HepG2 (cell line): ENCODE measurements around the gene NR2C1. TPM values are rescaled to one million over a fixed set of nuclear protein-coding genes. Genes with fewer than 3 reads are reported as not detected.

Source experiments
- ATAC-seq: fragments of 200-7000 bp; cut with Tn5 transposase; 3 replicates; pipeline ENCODE4 v1.9.1; 2020; ENCODE audit warnings: mild to moderate bottlenecking, moderate library complexity
- Bru-seq: library from RNA; stranded (reverse); fragments of 400-500 nt; gene quantifications from one replicate; lab custom pipeline; 2021; lab: Mats Ljungman, UMichigan
- BruChase-seq, 2 experiments: library from RNA; stranded (reverse); fragments of 400-500 nt; gene quantifications; one replicate each; lab custom pipeline; 2021; lab: Mats Ljungman, UMichigan
- BruUV-seq: library from RNA; stranded (reverse); fragments of 400-500 nt; replicated peaks from 2 replicates; lab custom pipeline; 2021; lab: Mats Ljungman, UMichigan
- CTCF ChIA-PET: fragments of 300-600 bp; formaldehyde crosslinking; extraction: SDS; loops from one replicate; lab custom pipeline; 2021; ENCODE audit warnings: low total read pairs, inconsistent platforms, low intra/inter-chr PET ratio; lab: Yijun Ruan, JAX
- POLR2A ChIA-PET: fragments of 350-600 bp; sonication (Branson Sonifier 250); formaldehyde crosslinking; loops from one replicate; lab custom pipeline; 2020; ENCODE audit warnings: antibody characterized with exemption, inconsistent platforms; lab: Yijun Ruan, JAX
- DNase-seq: peaks from one replicate; pipeline ENCODE4 v3.0.0-alpha.2; 2015; ENCODE audit warnings: low spot score
- FAIRE-seq: peaks from 3 replicates; lab custom pipeline; 2011; peaks lifted over from hg19 to GRCh38; lab: Jason Lieb, UNC
- H2AFZ ChIP-seq: one replicate; pipeline ENCODE4 v1.6.1; 2011; ENCODE audit warnings: low read length, inconsistent platforms
- H3K27ac ChIP-seq: fragments of 300-600 bp; 3 replicates; pipeline ENCODE4 v1.8.0; 2011; ENCODE audit warnings: mixed run types, mild to moderate bottlenecking, mixed read lengths, low read length, inconsistent platforms; ENCODE audit not compliant: insufficient read depth; ENCODE audit errors: extremely low read length
- H3K27me3 ChIP-seq, 2 experiments: fragments of 200-600 bp in 1 of 2; 2 replicates in 1 of 2; 3 replicates in 1 of 2; pipeline versions ENCODE4 v1.6.0 to v1.8.0; 2011; ENCODE audit warnings: low read length in 2 of 2, mild to moderate bottlenecking in 2 of 2, moderate library complexity in 2 of 2, inconsistent platforms in 1 of 2; ENCODE audit not compliant: insufficient read depth in 2 of 2, control insufficient read depth in 1 of 2
- H3K36me3 ChIP-seq, 2 experiments: fragments of 200-600 bp in 1 of 2; replicated peaks in 1 of 2; 2 replicates in 1 of 2; 3 replicates in 1 of 2; pipeline versions ENCODE4 v1.5.1 to v1.8.0; 2011; ENCODE audit warnings: low read length in 2 of 2, inconsistent platforms in 1 of 2; ENCODE audit not compliant: insufficient read depth in 2 of 2, control insufficient read depth in 1 of 2
- H3K4me1 ChIP-seq: 2 replicates; pipeline ENCODE4 v1.5.1; 2012; ENCODE audit warnings: low read length, inconsistent platforms; ENCODE audit not compliant: insufficient read depth
- H3K4me2 ChIP-seq: 2 replicates; pipeline ENCODE4 v1.6.0; 2011; ENCODE audit warnings: low read depth, low read length, inconsistent platforms
- H3K4me3 ChIP-seq, 3 experiments: fragments of 200-600 bp in 1 of 3; sonication (generic), shearing (Covaris generic) in 1 of 3; replicated peaks in 1 of 3; 2 replicates each; pipeline ENCODE4 v1.5.1; 2011 to 2016; ENCODE audit warnings: low read length in 3 of 3, inconsistent platforms in 2 of 3, low read depth in 2 of 3, mild to moderate bottlenecking in 2 of 3, control low read depth in 1 of 3, mixed read lengths in 1 of 3; ENCODE audit not compliant: insufficient read depth in 1 of 3
- H3K79me2 ChIP-seq: one replicate; pipeline ENCODE4 v1.6.1; 2011; ENCODE audit warnings: low read length, inconsistent platforms; ENCODE audit not compliant: insufficient read depth
- H3K9ac ChIP-seq: 2 replicates; pipeline ENCODE4 v1.6.0; 2011; ENCODE audit warnings: mild to moderate bottlenecking, low read depth, low read length, inconsistent platforms; ENCODE audit not compliant: insufficient read depth
- H3K9me3 ChIP-seq: 2 replicates; pipeline ENCODE4 v1.5.1; 2012; ENCODE audit warnings: mild to moderate bottlenecking, low read length
- H4K20me1 ChIP-seq: 2 replicates; pipeline ENCODE4 v1.6.0; 2011; ENCODE audit warnings: inconsistent platforms, mild to moderate bottlenecking, low read length, moderate library complexity; ENCODE audit not compliant: insufficient read depth
- ASH2L ChIP-seq: fragments of 300-600, 200-600 bp; sonication (generic); IDR thresholded peaks from 2 replicates; pipeline ENCODE4 v1.7.0; 2017; ENCODE audit warnings: low read depth, mild to moderate bottlenecking, moderate library complexity, mixed read lengths, low read length; ENCODE audit not compliant: insufficient read length
- HNRNPLL ChIP-seq: fragments of 200-400 bp; formaldehyde crosslinking; IDR thresholded peaks from 2 replicates; pipeline ENCODE4 v1.6.1; 2017; ENCODE audit warnings: mild to moderate bottlenecking, low read depth, low read length; ENCODE audit not compliant: poor library complexity, severe bottlenecking
- ISL2 ChIP-seq: sonication (generic); formaldehyde crosslinking; IDR thresholded peaks from 2 replicates; pipeline ENCODE4 v1.5.0; 2020; ENCODE audit warnings: missing genetic modification reagents
- KLF12 ChIP-seq: sonication (generic); formaldehyde crosslinking; IDR thresholded peaks from 2 replicates; pipeline ENCODE4 v1.4.0; 2020; ENCODE audit warnings: missing genetic modification reagents, borderline replicate concordance
- MED8 ChIP-seq: sonication (generic); formaldehyde crosslinking; IDR thresholded peaks from 2 replicates; pipeline ENCODE4 v1.8.1; 2023; ENCODE audit warnings: mild to moderate bottlenecking, missing genetic modification reagents; ENCODE audit not compliant: insufficient replicate concordance
- RXRA ChIP-seq: sonication (generic); formaldehyde crosslinking; IDR thresholded peaks from 2 replicates; pipeline ENCODE4 v1.5.1; 2020; ENCODE audit warnings: missing genetic modification reagents
- SKI ChIP-seq: fragments of 450-650 bp; IDR thresholded peaks from one replicate; pipeline ENCODE4 v1.6.1; 2018; ENCODE audit warnings: mild to moderate bottlenecking; ENCODE audit not compliant: partially characterized antibody
- ZNF124 ChIP-seq: sonication (generic); formaldehyde crosslinking; IDR thresholded peaks from 2 replicates; pipeline ENCODE4 v1.4.0; 2020; ENCODE audit warnings: missing genetic modification reagents
- ZNF230 ChIP-seq: sonication (generic); formaldehyde crosslinking; IDR thresholded peaks from 2 replicates; pipeline ENCODE4 v1.4.0; 2020; ENCODE audit warnings: mild to moderate bottlenecking, missing genetic modification reagents
- ZNF367 ChIP-seq: sonication (generic); formaldehyde crosslinking; IDR thresholded peaks from 2 replicates; pipeline ENCODE4 v1.4.0; 2020; ENCODE audit warnings: missing genetic modification reagents, borderline replicate concordance
- ZNF703 ChIP-seq: sonication (generic); formaldehyde crosslinking; IDR thresholded peaks from 2 replicates; pipeline ENCODE4 v1.5.1; 2020; ENCODE audit warnings: missing genetic modification reagents, mild to moderate bottlenecking, moderate library complexity, borderline replicate concordance
- WGBS: methylation state at CpG from one replicate; pipeline ENCODE4 v1.1.6; 2017; ENCODE audit warnings: low lambda C conversion rate; 5-methylcytosine and 5-hydroxymethylcytosine counted together
- in situ Hi-C: cut with HindIII; loops from 2 replicates; pipeline ENCODE4 v1.10.0; 2017; ENCODE audit warnings: low pct_unique_long_range_greater_than_20kb; ENCODE audit not compliant: extremely low pct_ligation_motif_present
- intact Hi-C: fragments of 100-400 bp; cut with micrococcal nuclease; formaldehyde crosslinking; loops from one replicate; pipeline ENCODE4 v1.10.0; 2022; ENCODE audit not compliant: unreplicated experiment
- long read RNA-seq, 2 experiments: library from RNA in 1 of 2; library from polyadenylated mRNA in 1 of 2; stranded (forward) in 1 of 2; unstranded in 1 of 2; transcript quantifications; one replicate each; pipeline ENCODE4 v2.0.0, GENCODE V29; 2019 to 2022
- polyA minus RNA-seq, 3 experiments: library from RNA; depleted of rRNA, polyadenylated mRNA; stranded (reverse); fragments of >200 nt; gene quantifications; 2 replicates each; pipeline ENCODE4 v1.2.3, GENCODE V29; 2011; ENCODE audit warnings: low replicate concordance in 1 of 3
- polyA plus RNA-seq, 8 experiments: library from polyadenylated mRNA; depleted of rRNA in 3 of 8; stranded (reverse) in 7 of 8; unstranded in 1 of 8; fragments of >200 nt; fragmentation: Illumina TruSeq in 4 of 8; extraction: Trizol in 4 of 8; gene quantifications; 2 replicates each; pipeline versions ENCODE4 v1.2.1 to v1.2.3, GENCODE V29; 2011 to 2016; ENCODE audit warnings: low read depth in 4 of 8, missing spikeins in 1 of 8, mixed read lengths in 1 of 8; ENCODE audit not compliant: insufficient read depth in 1 of 8
- total RNA-seq, 5 experiments: library from RNA; depleted of rRNA; stranded (reverse); fragments of >200 nt; fragmentation: Illumina TruSeq; extraction: Trizol; gene quantifications; 2 replicates each; pipeline ENCODE4 v1.2.3, GENCODE V29; 2016; ENCODE audit warnings: low read depth in 1 of 5
- TF ChIP-seq, protein P1 (sequence below): sonication (generic); IDR thresholded peaks from 2 replicates; pipeline ENCODE4 v1.6.1; 2016; ENCODE audit warnings: low read depth, borderline replicate concordance
- TF ChIP-seq, protein P2 (sequence below): sonication (generic); formaldehyde crosslinking; IDR thresholded peaks from 2 replicates; pipeline ENCODE4 v1.9.0; 2021; ENCODE audit warnings: missing genetic modification reagents, mild to moderate bottlenecking, borderline replicate concordance

Gene NR2C1
- total RNA-seq (2016; rRNA removed; fragmentation: Illumina TruSeq; extraction: Trizol) (22.4 and 38.0 TPM in 2 replicates), polyA plus RNA-seq (2011; rRNA removed) (51.9 and 70.8 TPM in 2 replicates), polyA minus RNA-seq (2011; rRNA and poly(A)+ RNA removed; ENCODE audit: low replicate concordance) (11.6 and 19.3 TPM in 2 replicates), Bru-seq, nascent RNA (percentile 76 among the genes with signal in this experiment), BruChase-seq, experiment 1, labeled RNA remaining after a 6-hour chase (percentile 81 among the genes with signal in this experiment), BruChase-seq, experiment 2, labeled RNA remaining after a 2-hour chase (percentile 80 among the genes with signal in this experiment)
- 9.2 and 13.5 TPM in 2 replicates for total RNA-seq (2016; cell fraction: cytosol; rRNA removed; fragmentation: Illumina TruSeq; extraction: Trizol; ENCODE audit: low read depth)
- total RNA-seq (2016; cell fraction: insoluble cytoplasmic fraction; rRNA removed; fragmentation: Illumina TruSeq; extraction: Trizol), result 22.1 and 42.2 TPM in 2 replicates
- total RNA-seq (2016; cell fraction: membrane; rRNA removed; fragmentation: Illumina TruSeq; extraction: Trizol), result 16.3 and 20.0 TPM in 2 replicates
- 76.0 and 92.9 TPM in 2 replicates for total RNA-seq (2016; cell fraction: nucleus; rRNA removed; fragmentation: Illumina TruSeq; extraction: Trizol)
- polyA plus RNA-seq (2011; cell fraction: cytosol; rRNA removed), result 7.6 and 9.8 TPM in 2 replicates
- polyA plus RNA-seq (2011; cell fraction: nucleus; rRNA removed), result 162 and 180 TPM in 2 replicates
- polyA plus RNA-seq (2012), result 33.8 and 37.1 TPM in 2 replicates
- 4.2 and 5.3 TPM in 2 replicates for polyA plus RNA-seq (2016; cell fraction: cytosol; fragmentation: Illumina TruSeq; extraction: Trizol; ENCODE audit: low read depth)
- 23.4 and 31.6 TPM in 2 replicates for polyA plus RNA-seq (2016; cell fraction: insoluble cytoplasmic fraction; fragmentation: Illumina TruSeq; extraction: Trizol; ENCODE audit: low read depth)
- 9.1 and 10.3 TPM in 2 replicates for polyA plus RNA-seq (2016; cell fraction: membrane; fragmentation: Illumina TruSeq; extraction: Trizol; ENCODE audit: low read depth)
- 171 and 181 TPM in 2 replicates for polyA plus RNA-seq (2016; cell fraction: nucleus; fragmentation: Illumina TruSeq; extraction: Trizol; ENCODE audit: insufficient read depth, low read depth)
- 8.0 and 12.1 TPM in 2 replicates for polyA minus RNA-seq (2011; cell fraction: cytosol; rRNA and poly(A)+ RNA removed)
- polyA minus RNA-seq (2011; cell fraction: nucleus; rRNA and poly(A)+ RNA removed), result 93.5 and 96.8 TPM in 2 replicates
- long read RNA-seq, experiment 1, full-length matches to known transcripts, result 4 of 8 reads
- long read RNA-seq, experiment 1, partial matches to known transcripts, result 1 of 8 reads
- long read RNA-seq, experiment 1, other reads (novel, unspliced or antisense), result 3 of 8 reads
- long read RNA-seq, experiment 2, full-length matches to known transcripts, result 4 of 18 reads
- long read RNA-seq, experiment 2, partial matches to known transcripts, result 5 of 18 reads
- long read RNA-seq, experiment 2, other reads (novel, unspliced or antisense), result 9 of 18 reads

DNA sequence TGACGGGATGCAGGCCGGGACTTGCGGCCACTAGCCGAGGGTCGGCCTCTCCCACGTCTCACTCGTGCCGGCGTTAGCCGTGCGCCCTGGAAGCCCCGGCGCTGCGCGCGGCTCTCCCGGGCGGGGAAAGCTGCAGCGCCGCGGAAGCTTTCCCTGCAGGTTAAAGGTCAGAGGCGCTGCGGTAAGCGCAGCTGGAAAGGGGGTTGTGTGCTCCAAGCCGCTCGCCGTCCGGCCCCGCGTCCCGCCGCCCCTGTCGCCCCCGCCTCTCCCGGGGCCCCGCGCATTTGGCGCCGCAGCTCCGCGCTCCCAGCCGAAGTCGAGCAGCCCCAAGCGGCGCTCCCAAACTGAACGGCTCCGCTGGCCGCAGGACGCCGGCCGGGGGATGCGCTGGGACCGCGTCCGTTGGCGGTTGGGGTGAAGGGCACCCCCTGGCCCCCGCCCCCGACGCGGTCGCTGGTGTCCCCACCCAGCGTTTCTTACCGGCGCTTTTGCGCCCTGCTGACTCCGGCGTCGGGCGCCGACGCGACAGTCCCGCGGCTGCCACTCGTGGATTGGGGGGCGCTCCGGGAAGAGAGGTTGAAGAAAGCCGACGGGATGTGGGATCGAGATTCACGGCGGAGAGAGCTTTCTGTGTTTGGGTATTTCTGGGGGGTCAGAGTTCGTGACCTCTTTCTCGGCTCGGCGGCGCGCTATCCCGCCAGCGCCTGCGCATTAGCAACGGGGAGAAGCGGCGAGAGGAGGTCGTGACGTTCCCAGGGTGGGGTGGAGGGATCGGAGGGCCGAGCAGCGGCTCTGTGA lies at the start of gene NR2C1:
NR2C1 (minus strand) TSS at position 719 of the 798 bp plus-strand sequence. CDS start 6,234 bp downstream, outside the sequence.
- H4K20me1 ChIP-seq, result no peaks in the 10 kb centered on the region
- ATAC-seq (peak; percentile 93), FAIRE-seq (peak; percentile 77), DNase-seq (peak; percentile 93)
- H2AFZ ChIP-seq, result peak within 1 kb of the TSS; percentile 68
- CTCF ChIA-PET, result no interaction called here
- peaks cover 42% of the 10 kb centered on the region for H3K4me1 ChIP-seq
- peak within 1 kb of the TSS; percentile 76 for H3K4me2 ChIP-seq
- POLR2A ChIA-PET, result interaction anchor here (0.9 to 2.3 kb wide), 11 partner anchors 9 to 401 kb away, joined by 3 to 19 read pairs (median 4); partner anchors contain the start of genes FGD6, METAP2, NDUFA12 and VEZT
- intact Hi-C loops, result loop anchor here (5.0 kb wide), 1 partner anchor 144 kb away; the partner anchor contains the start of genes FGD6 and VEZT
- H3K79me2 ChIP-seq, result peaks cover 38% of the 10 kb centered on the region
- H3K9me3 ChIP-seq, result no peaks in the 10 kb centered on the region
- BruUV-seq, result TSS peak; percentile 80
- no peaks in the 10 kb centered on the region; a peak in 1 of 5 replicates for H3K27me3 ChIP-seq
- peak within 1 kb of the TSS; percentile 86 for H3K9ac ChIP-seq
- H3K27ac ChIP-seq, result peak within 1 kb of the TSS; percentile 90
- H3K36me3 ChIP-seq, result peaks cover 0 to 3% of the 10 kb centered on the region in 2 experiments; a peak in 2 of 5 replicates
- 0% methylated on average over 7 of the region's 99 CpGs for WGBS
- peak within 1 kb of the TSS; percentile 91 to 96 (median 95) for H3K4me3 ChIP-seq
- in situ Hi-C loops, result no loop called here
- TF ChIP-seq, protein P1, sequence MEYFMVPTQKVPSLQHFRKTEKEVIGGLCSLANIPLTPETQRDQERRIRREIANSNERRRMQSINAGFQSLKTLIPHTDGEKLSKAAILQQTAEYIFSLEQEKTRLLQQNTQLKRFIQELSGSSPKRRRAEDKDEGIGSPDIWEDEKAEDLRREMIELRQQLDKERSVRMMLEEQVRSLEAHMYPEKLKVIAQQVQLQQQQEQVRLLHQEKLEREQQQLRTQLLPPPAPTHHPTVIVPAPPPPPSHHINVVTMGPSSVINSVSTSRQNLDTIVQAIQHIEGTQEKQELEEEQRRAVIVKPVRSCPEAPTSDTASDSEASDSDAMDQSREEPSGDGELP, result peak; percentile 53; the same call in 1 of the 2 replicates
- TF ChIP-seq ISL2 (CRISPR knock-in tag) (peak; percentile 18; the same call in 1 of the 2 replicates), SKI (peak; percentile 33), KLF12 (0 out of 2 replicates have a peak, but pooled peaks have one; percentile 1), HNRNPLL (peak; percentile 92), ZNF367 (CRISPR knock-in tag) (0 out of 2 replicates have a peak, but pooled peaks have one; percentile 40), ZNF124 (CRISPR knock-in tag) (0 out of 2 replicates have a peak, but pooled peaks have one; percentile 47), MED8 (CRISPR knock-in tag) (peak; percentile 53), RXRA (CRISPR knock-in tag) (peak; percentile 66), ZNF703 (CRISPR knock-in tag) (0 out of 2 replicates have a peak, but pooled peaks have one; percentile 48), ZNF230 (CRISPR knock-in tag) (peak; percentile 81), ASH2L (peak; percentile 96)
- TF ChIP-seq, protein P2, sequence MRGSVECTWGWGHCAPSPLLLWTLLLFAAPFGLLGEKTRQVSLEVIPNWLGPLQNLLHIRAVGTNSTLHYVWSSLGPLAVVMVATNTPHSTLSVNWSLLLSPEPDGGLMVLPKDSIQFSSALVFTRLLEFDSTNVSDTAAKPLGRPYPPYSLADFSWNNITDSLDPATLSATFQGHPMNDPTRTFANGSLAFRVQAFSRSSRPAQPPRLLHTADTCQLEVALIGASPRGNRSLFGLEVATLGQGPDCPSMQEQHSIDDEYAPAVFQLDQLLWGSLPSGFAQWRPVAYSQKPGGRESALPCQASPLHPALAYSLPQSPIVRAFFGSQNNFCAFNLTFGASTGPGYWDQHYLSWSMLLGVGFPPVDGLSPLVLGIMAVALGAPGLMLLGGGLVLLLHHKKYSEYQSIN (CRISPR knock-in tag), result no peak
